Sigmoid colon (tissue), 7 donors: Measurements from ENCODE around the gene RALB. TPM values are rescaled to one million over a fixed set of nuclear protein-coding genes. Genes with fewer than 3 reads are reported as not detected.

ENCODE experiments used
- DNase-seq: peaks from one replicate; pipeline ENCODE4 v3.0.0-alpha.2; 2019
- H3K27ac ChIP-seq, 4 donors: fragments of 200-600 bp; sonication (generic); one replicate each; pipeline ENCODE4 v1.5.1; 2016 to 2019; ENCODE audit warnings: mild to moderate bottlenecking in 1 of 4
- H3K27me3 ChIP-seq, 3 donors: fragments of 200-600 bp; sonication (generic); one replicate each; pipeline ENCODE4 v1.5.1; 2019; ENCODE audit warnings: mild to moderate bottlenecking in 1 of 3
- H3K36me3 ChIP-seq, 4 donors: fragments of 200-600 bp; sonication (generic); one replicate each; pipeline ENCODE4 v1.5.1; 2016 to 2019
- H3K4me1 ChIP-seq, 4 donors: fragments of 200-600 bp; sonication (generic); one replicate each; pipeline ENCODE4 v1.5.1; 2017 to 2019
- H3K4me3 ChIP-seq, 4 donors: fragments of 200-600 bp; sonication (generic); one replicate each; pipeline ENCODE4 v1.5.1; 2017 to 2019; ENCODE audit warnings: mild to moderate bottlenecking in 2 of 4, moderate library complexity in 1 of 4
- H3K9me3 ChIP-seq, 4 donors: fragments of 200-600 bp in 3 of 4; sonication (generic) in 3 of 4; one replicate each; pipeline versions ENCODE4 v1.5.1 to v1.6.1; 2013 to 2019
- CTCF ChIP-seq, 4 experiments: fragments of 450-650 bp in 3 of 4; fragments of 200-600 bp in 1 of 4; IDR thresholded peaks; one replicate each; pipeline ENCODE4 v1.5.1; 2016 to 2019; ENCODE audit warnings: antibody characterized with exemption in 4 of 4, mild to moderate bottlenecking in 3 of 4, moderate library complexity in 2 of 4
- EP300 ChIP-seq, 4 donors: sonication (generic); formaldehyde crosslinking; IDR thresholded peaks; one replicate each; pipeline ENCODE4 v1.6.1; 2017; ENCODE audit warnings: antibody characterized with exemption in 4 of 4
- POLR2A ChIP-seq, 2 donors: fragments of 450-650 bp; IDR thresholded peaks; one replicate each; pipeline ENCODE4 v1.6.1; 2016; ENCODE audit warnings: antibody characterized with exemption in 2 of 2, mild to moderate bottlenecking in 2 of 2, moderate library complexity in 2 of 2
- POLR2AphosphoS5 ChIP-seq, 4 donors: sonication (generic); formaldehyde crosslinking; IDR thresholded peaks; one replicate each; pipeline ENCODE4 v1.6.1; 2017; ENCODE audit warnings: antibody characterized with exemption in 4 of 4
- WGBS, 2 donors: extraction: QIAGEN DNeasy Blood & Tissue Kit; methylation state at CpG; one replicate each; pipeline ENCODE4 v1.1.7; 2013; 5-methylcytosine and 5-hydroxymethylcytosine counted together
- intact Hi-C: fragments of 100-400 bp; cut with DNase I; formaldehyde crosslinking; loops from one replicate; pipeline ENCODE4 v1.15.1; 2023
- polyA plus RNA-seq, 3 donors: library from polyadenylated mRNA; stranded (reverse); fragments of 200-250 nt; gene quantifications; one replicate each; pipeline ENCODE4 v1.2.3, GENCODE V29; 2013
- total RNA-seq, 4 donors: library from RNA; depleted of rRNA; stranded (reverse); fragments of >200 nt; gene quantifications; one replicate each; pipeline ENCODE4 v1.1.0, GENCODE V29; 2016
- donor health status: healthy with polysubstance abuse.
- donor health status: Bipolar disorder and iron deficiency.
- donor health status: healthy.

RALB gene
- total and polyA plus RNA-seq, 7 donors, result 47.9 to 143 (median 60.2) TPM

- Histone ChIP-seq H3K36me3 (peaks cover 0 to 20% (median 0%) of the 10 kb centered on the region in 4 donors), H3K27me3 (no peaks in the 10 kb centered on the region), H3K27ac (no peak overlapping the region), H3K4me3 (no peak overlapping the region), H3K9me3 (no peaks in the 10 kb centered on the region), H3K4me1 (peaks cover 0 to 25% (median 13%) of the 10 kb centered on the region in 4 donors)
- DNase-seq, result no peak
- 96% methylated on average over 5 of the region's 5 CpGs for WGBS, 2 donors
- TF ChIP-seq EP300 (IDR thresholded peaks at IDR 0.05) (no peak), POLR2AphosphoS5 (IDR thresholded peaks at IDR 0.05) (no peak), POLR2A (IDR thresholded peaks at IDR 0.05) (no peak), CTCF (IDR thresholded peaks at IDR 0.05) (no peak)
- intact Hi-C loops, result no loop called here
These were observed 34.5 kb upstream of the RALB start for GRCh38 chr2:120218181-120218580.

GRCh38 chr2:120219291-120219690 is 33.4 kb upstream of the RALB start:
- intact Hi-C loops, result no loop called here
- DNase-seq, result no peak
- H3K36me3 ChIP-seq, result peaks cover 0 to 20% (median 0%) of the 10 kb centered on the region in 4 donors
- no peak overlapping the region for H3K27ac ChIP-seq
- TF ChIP-seq POLR2AphosphoS5 (IDR thresholded peaks at IDR 0.05) (no peak), EP300 (IDR thresholded peaks at IDR 0.05) (no peak), CTCF (IDR thresholded peaks at IDR 0.05) (no peak), POLR2A (IDR thresholded peaks at IDR 0.05) (no peak)
- 94 to 96% methylated on average over 5 of the region's 5 CpGs for WGBS, 2 donors
- no peaks in the 10 kb centered on the region for H3K9me3 ChIP-seq
- H3K4me3 ChIP-seq, result no peak overlapping the region
- peaks cover 0 to 34% (median 21%) of the 10 kb centered on the region in 4 donors for H3K4me1 ChIP-seq
- no peaks in the 10 kb centered on the region for H3K27me3 ChIP-seq

GRCh38 chr2:120219766-120220165 is 32.9 kb upstream of the RALB start:
- Histone ChIP-seq H3K4me1 (peaks cover 0 to 35% (median 23%) of the 10 kb centered on the region in 4 donors), H3K36me3 (peaks cover 0 to 20% (median 0%) of the 10 kb centered on the region in 4 donors), H3K27ac (no peak overlapping the region), H3K4me3 (no peak overlapping the region), H3K9me3 (no peaks in the 10 kb centered on the region), H3K27me3 (no peaks in the 10 kb centered on the region)
- 92 to 94% methylated on average over 5 of the region's 5 CpGs for WGBS, 2 donors
- no peak for TF ChIP-seq POLR2AphosphoS5 (IDR thresholded peaks at IDR 0.05)
- no peak for TF ChIP-seq EP300 (IDR thresholded peaks at IDR 0.05)
- TF ChIP-seq POLR2A (IDR thresholded peaks at IDR 0.05), result no peak
- no peak for TF ChIP-seq CTCF (IDR thresholded peaks at IDR 0.05)
- intact Hi-C loops, result no loop called here
- no peak for DNase-seq

GRCh38 chr2:120220756-120221155 is 31.9 kb upstream of the RALB start:
- no peak overlapping the region for H3K27ac ChIP-seq
- no peak for DNase-seq
- WGBS, 2 donors, result 82 to 86% methylated on average over 2 of the region's 2 CpGs
- peaks cover 0 to 20% (median 0%) of the 10 kb centered on the region in 4 donors for H3K36me3 ChIP-seq
- TF ChIP-seq CTCF (IDR thresholded peaks at IDR 0.05) (no peak), EP300 (IDR thresholded peaks at IDR 0.05) (no peak), POLR2AphosphoS5 (IDR thresholded peaks at IDR 0.05) (no peak), POLR2A (IDR thresholded peaks at IDR 0.05) (no peak)
- H3K9me3 ChIP-seq, result no peaks in the 10 kb centered on the region
- H3K27me3 ChIP-seq, result no peaks in the 10 kb centered on the region
- intact Hi-C loops, result no loop called here
- H3K4me1 ChIP-seq, result peaks cover 0 to 35% (median 23%) of the 10 kb centered on the region in 4 donors
- H3K4me3 ChIP-seq, result no peak overlapping the region

- TF ChIP-seq CTCF (IDR thresholded peaks at IDR 0.05) (no peak), POLR2A (IDR thresholded peaks at IDR 0.05) (no peak), EP300 (IDR thresholded peaks at IDR 0.05) (no peak), POLR2AphosphoS5 (IDR thresholded peaks at IDR 0.05) (no peak)
- no peaks in the 10 kb centered on the region for H3K27me3 ChIP-seq
- H3K36me3 ChIP-seq, result peaks cover 0 to 20% (median 0%) of the 10 kb centered on the region in 4 donors
- H3K9me3 ChIP-seq, result no peaks in the 10 kb centered on the region
- H3K27ac ChIP-seq, result no peak overlapping the region
- intact Hi-C loops, result loop anchor here (2.0 kb wide), 1 partner anchor 463 kb away; the partner anchor contains the start of gene PTPN4
- H3K4me3 ChIP-seq, result no peak overlapping the region
- H3K4me1 ChIP-seq, result peaks cover 0 to 35% (median 23%) of the 10 kb centered on the region in 4 donors
- no peak for DNase-seq
- 94 to 95% methylated on average over 8 of the region's 8 CpGs for WGBS, 2 donors
These were observed 31.0 kb upstream of the RALB start for GRCh38 chr2:120221616-120222015.
